HepG2 (cell line): ENCODE measurements around the gene MATN1. TPM values are rescaled to one million over a fixed set of nuclear protein-coding genes. Genes with fewer than 3 reads are reported as not detected.

Experiments used
- CBX2 ChIP-seq, 2 experiments: fragments of 200-600 bp in 1 of 2; sonication (generic); formaldehyde crosslinking in 1 of 2; IDR thresholded peaks; 2 replicates each; pipeline versions ENCODE4 v1.7.0 to v1.8.1; 2018 to 2022; ENCODE audit warnings: low read depth in 2 of 2, low read length in 1 of 2, mild to moderate bottlenecking in 1 of 2, missing genetic modification reagents in 1 of 2
- MED13 ChIP-seq: sonication (generic); formaldehyde crosslinking; IDR thresholded peaks from 2 replicates; pipeline ENCODE4 v1.5.0; 2020; ENCODE audit warnings: missing genetic modification reagents
- MIER3 ChIP-seq: IDR thresholded peaks from 2 replicates; pipeline ENCODE4 v1.6.1; 2016; ENCODE audit warnings: missing compliant biosample characterization, borderline replicate concordance
- NKX3-1 ChIP-seq: sonication (generic); formaldehyde crosslinking; IDR thresholded peaks from 2 replicates; pipeline ENCODE4 v1.5.0; 2020; ENCODE audit warnings: missing genetic modification reagents
- PRPF4 ChIP-seq: fragments of 200-400 bp; formaldehyde crosslinking; IDR thresholded peaks from 2 replicates; pipeline ENCODE4 v1.6.1; 2016; ENCODE audit warnings: low read length, low read depth; ENCODE audit not compliant: poor library complexity, severe bottlenecking
- ZNF557 ChIP-seq: sonication (generic); formaldehyde crosslinking; IDR thresholded peaks from 2 replicates; pipeline ENCODE4 v1.4.0; 2020; ENCODE audit warnings: missing genetic modification reagents
- ZNF577 ChIP-seq: sonication (generic); formaldehyde crosslinking; IDR thresholded peaks from 2 replicates; pipeline ENCODE4 v1.4.0; 2020; ENCODE audit warnings: mild to moderate bottlenecking, low read depth, missing genetic modification reagents, borderline replicate concordance
- ZNF652 ChIP-seq: IDR thresholded peaks from 2 replicates; pipeline ENCODE4 v1.6.1; 2016; ENCODE audit warnings: low read depth, borderline replicate concordance
- ZNF777 ChIP-seq: sonication (generic); formaldehyde crosslinking; IDR thresholded peaks from 2 replicates; pipeline ENCODE4 v1.4.0; 2020; ENCODE audit warnings: missing genetic modification reagents
- ZNF839 ChIP-seq: sonication (generic); formaldehyde crosslinking; IDR thresholded peaks from 2 replicates; pipeline ENCODE4 v1.4.0; 2020; ENCODE audit warnings: missing genetic modification reagents, mild to moderate bottlenecking, borderline replicate concordance
- ZSCAN12 ChIP-seq: sonication (generic); formaldehyde crosslinking; IDR thresholded peaks from 2 replicates; pipeline ENCODE4 v1.9.0; 2021; ENCODE audit warnings: mild to moderate bottlenecking, missing genetic modification reagents
- polyA plus RNA-seq, 8 experiments: library from polyadenylated mRNA; depleted of rRNA in 3 of 8; stranded (reverse) in 7 of 8; unstranded in 1 of 8; fragments of >200 nt; fragmentation: Illumina TruSeq in 4 of 8; extraction: Trizol in 4 of 8; gene quantifications; 2 replicates each; pipeline versions ENCODE4 v1.2.1 to v1.2.3, GENCODE V29; 2011 to 2016; ENCODE audit warnings: low read depth in 4 of 8, missing spikeins in 1 of 8, mixed read lengths in 1 of 8; ENCODE audit not compliant: insufficient read depth in 1 of 8
- total RNA-seq, 5 experiments: library from RNA; depleted of rRNA; stranded (reverse); fragments of >200 nt; fragmentation: Illumina TruSeq; extraction: Trizol; gene quantifications; 2 replicates each; pipeline ENCODE4 v1.2.3, GENCODE V29; 2016; ENCODE audit warnings: low read depth in 1 of 5
- TF ChIP-seq, protein P1 (sequence below): sonication (generic); formaldehyde crosslinking; IDR thresholded peaks from 2 replicates; pipeline ENCODE4 v1.5.0; 2020; ENCODE audit warnings: mild to moderate bottlenecking, missing genetic modification reagents
- TF ChIP-seq, protein P2 (sequence below): sonication (generic); formaldehyde crosslinking; conservative IDR thresholded peaks from 2 replicates; pipeline ENCODE4 v1.8.0; 2022; ENCODE audit warnings: low read depth, missing genetic modification reagents
- TF ChIP-seq, protein P3 (sequence below): sonication (generic); formaldehyde crosslinking; IDR thresholded peaks from 2 replicates; pipeline ENCODE4 v1.4.0; 2020; ENCODE audit warnings: missing genetic modification reagents, borderline replicate concordance
- TF ChIP-seq, protein P4 (sequence below): sonication (generic); formaldehyde crosslinking; IDR thresholded peaks from 2 replicates; pipeline ENCODE4 v1.8.1; 2023; ENCODE audit warnings: missing genetic modification reagents, inconsistent platforms, borderline replicate concordance
- TF ChIP-seq, protein P5 (sequence below): sonication (generic); formaldehyde crosslinking; IDR thresholded peaks from 2 replicates; pipeline ENCODE4 v1.4.0; 2020; ENCODE audit warnings: missing genetic modification reagents; ENCODE audit errors: not compliant biosample characterization
- TF ChIP-seq, protein P6 (sequence below): conservative IDR thresholded peaks from 2 replicates; pipeline ENCODE4 v1.6.1; 2018; ENCODE audit warnings: missing genetic modification reagents

Gene MATN1
- total and polyA plus RNA-seq, 2 of the 13 experiments (the other 11 are each of a cell fraction or from before 2014, with no cell fraction given) = 0.04 to 0.05 TPM

DNA sequence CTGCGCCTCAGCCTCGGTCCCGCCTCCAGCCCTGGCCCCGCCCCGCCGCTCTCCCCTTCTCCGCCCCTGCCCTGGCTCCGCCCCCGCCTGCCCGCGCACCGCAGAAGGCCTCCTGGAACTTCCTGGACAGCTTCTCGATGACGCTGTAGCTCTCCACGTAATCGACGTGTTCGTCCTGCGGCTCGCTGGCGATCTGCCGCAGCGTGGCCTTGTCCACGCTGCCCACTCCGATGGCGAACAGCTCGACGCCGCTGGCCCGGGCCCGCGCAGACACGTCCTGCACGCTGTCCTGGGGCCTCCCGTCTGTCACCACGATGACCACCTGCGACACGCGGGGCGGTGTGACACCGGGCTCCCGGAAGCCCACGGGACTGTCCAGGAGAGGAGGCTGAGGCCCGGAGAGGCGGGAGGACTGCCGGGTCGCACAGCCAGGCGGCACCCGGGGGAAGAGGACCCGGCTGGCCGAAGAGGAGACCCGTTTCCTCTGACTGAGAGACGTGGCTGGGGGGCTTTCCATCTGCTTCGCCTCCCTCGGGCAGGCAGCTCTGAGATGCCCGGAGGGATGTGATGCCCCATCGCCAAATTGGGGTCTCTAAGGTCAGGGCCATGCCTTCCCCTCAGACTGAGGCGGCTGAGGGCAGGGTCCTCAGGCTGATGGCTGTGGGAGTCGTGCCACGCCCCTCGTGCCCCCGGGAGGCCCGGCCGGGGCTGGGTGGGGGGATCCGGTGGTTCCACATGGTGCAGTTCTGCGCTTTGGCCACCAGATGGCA lies 4.6 kb downstream of the MATN1 start (continued):
- TF ChIP-seq CBX2 (IDR thresholded peaks at IDR 0.05; ENCODE audit: low read depth, low read length) (no peak), CBX2 (CRISPR knock-in tag; IDR thresholded peaks at IDR 0.05; ENCODE audit: low read depth) (no peak), MED13 (CRISPR knock-in tag) (no peak), ZNF557 (CRISPR knock-in tag) (no peak), ZNF777 (CRISPR knock-in tag) (peak; percentile 99), ZNF839 (CRISPR knock-in tag) (no peak), ZNF652 (no peak), NKX3-1 (peak; percentile 66; the same call in 1 of the 2 replicates), ZNF577 (CRISPR knock-in tag) (0 out of 2 replicates have a peak, but pooled peaks have one; percentile 42), MIER3 (CRISPR knock-in tag) (no peak), ZSCAN12 (CRISPR knock-in tag) (0 out of 2 replicates have a peak, but pooled peaks have one; percentile 68), PRPF4 (no peak)
- TF ChIP-seq, protein P1, sequence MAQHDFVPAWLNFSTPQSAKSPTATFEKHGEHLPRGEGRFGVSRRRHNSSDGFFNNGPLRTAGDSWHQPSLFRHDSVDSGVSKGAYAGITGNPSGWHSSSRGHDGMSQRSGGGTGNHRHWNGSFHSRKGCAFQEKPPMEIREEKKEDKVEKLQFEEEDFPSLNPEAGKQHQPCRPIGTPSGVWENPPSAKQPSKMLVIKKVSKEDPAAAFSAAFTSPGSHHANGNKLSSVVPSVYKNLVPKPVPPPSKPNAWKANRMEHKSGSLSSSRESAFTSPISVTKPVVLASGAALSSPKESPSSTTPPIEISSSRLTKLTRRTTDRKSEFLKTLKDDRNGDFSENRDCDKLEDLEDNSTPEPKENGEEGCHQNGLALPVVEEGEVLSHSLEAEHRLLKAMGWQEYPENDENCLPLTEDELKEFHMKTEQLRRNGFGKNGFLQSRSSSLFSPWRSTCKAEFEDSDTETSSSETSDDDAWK (CRISPR knock-in tag) = no peak
- TF ChIP-seq, protein P2, sequence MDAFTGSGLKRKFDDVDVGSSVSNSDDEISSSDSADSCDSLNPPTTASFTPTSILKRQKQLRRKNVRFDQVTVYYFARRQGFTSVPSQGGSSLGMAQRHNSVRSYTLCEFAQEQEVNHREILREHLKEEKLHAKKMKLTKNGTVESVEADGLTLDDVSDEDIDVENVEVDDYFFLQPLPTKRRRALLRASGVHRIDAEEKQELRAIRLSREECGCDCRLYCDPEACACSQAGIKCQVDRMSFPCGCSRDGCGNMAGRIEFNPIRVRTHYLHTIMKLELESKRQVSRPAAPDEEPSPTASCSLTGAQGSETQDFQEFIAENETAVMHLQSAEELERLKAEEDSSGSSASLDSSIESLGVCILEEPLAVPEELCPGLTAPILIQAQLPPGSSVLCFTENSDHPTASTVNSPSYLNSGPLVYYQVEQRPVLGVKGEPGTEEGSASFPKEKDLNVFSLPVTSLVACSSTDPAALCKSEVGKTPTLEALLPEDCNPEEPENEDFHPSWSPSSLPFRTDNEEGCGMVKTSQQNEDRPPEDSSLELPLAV (CRISPR knock-in tag) = no peak
- TF ChIP-seq, protein P3, sequence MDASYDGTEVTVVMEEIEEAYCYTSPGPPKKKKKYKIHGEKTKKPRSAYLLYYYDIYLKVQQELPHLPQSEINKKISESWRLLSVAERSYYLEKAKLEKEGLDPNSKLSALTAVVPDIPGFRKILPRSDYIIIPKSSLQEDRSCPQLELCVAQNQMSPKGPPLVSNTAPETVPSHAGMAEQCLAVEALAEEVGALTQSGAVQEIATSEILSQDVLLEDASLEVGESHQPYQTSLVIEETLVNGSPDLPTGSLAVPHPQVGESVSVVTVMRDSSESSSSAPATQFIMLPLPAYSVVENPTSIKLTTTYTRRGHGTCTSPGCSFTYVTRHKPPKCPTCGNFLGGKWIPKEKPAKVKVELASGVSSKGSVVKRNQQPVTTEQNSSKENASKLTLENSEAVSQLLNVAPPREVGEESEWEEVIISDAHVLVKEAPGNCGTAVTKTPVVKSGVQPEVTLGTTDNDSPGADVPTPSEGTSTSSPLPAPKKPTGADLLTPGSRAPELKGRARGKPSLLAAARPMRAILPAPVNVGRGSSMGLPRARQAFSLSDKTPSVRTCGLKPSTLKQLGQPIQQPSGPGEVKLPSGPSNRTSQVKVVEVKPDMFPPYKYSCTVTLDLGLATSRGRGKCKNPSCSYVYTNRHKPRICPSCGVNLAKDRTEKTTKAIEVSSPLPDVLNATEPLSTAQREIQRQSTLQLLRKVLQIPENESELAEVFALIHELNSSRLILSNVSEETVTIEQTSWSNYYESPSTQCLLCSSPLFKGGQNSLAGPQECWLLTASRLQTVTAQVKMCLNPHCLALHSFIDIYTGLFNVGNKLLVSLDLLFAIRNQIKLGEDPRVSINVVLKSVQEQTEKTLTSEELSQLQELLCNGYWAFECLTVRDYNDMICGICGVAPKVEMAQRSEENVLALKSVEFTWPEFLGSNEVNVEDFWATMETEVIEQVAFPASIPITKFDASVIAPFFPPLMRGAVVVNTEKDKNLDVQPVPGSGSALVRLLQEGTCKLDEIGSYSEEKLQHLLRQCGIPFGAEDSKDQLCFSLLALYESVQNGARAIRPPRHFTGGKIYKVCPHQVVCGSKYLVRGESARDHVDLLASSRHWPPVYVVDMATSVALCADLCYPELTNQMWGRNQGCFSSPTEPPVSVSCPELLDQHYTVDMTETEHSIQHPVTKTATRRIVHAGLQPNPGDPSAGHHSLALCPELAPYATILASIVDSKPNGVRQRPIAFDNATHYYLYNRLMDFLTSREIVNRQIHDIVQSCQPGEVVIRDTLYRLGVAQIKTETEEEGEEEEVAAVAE (CRISPR knock-in tag) = peak; percentile 71; the same call in 1 of the 2 replicates
- TF ChIP-seq, protein P4, sequence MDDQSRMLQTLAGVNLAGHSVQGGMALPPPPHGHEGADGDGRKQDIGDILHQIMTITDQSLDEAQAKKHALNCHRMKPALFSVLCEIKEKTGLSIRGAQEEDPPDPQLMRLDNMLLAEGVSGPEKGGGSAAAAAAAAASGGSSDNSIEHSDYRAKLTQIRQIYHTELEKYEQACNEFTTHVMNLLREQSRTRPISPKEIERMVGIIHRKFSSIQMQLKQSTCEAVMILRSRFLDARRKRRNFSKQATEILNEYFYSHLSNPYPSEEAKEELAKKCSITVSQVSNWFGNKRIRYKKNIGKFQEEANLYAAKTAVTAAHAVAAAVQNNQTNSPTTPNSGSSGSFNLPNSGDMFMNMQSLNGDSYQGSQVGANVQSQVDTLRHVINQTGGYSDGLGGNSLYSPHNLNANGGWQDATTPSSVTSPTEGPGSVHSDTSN (CRISPR knock-in tag) = no peak
- TF ChIP-seq, protein P5, sequence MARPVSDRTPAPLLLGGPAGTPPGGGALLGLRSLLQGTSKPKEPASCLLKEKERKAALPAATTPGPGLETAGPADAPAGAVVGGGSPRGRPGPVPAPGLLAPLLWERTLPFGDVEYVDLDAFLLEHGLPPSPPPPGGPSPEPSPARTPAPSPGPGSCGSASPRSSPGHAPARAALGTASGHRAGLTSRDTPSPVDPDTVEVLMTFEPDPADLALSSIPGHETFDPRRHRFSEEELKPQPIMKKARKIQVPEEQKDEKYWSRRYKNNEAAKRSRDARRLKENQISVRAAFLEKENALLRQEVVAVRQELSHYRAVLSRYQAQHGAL = peak; percentile 72
- TF ChIP-seq, protein P6, sequence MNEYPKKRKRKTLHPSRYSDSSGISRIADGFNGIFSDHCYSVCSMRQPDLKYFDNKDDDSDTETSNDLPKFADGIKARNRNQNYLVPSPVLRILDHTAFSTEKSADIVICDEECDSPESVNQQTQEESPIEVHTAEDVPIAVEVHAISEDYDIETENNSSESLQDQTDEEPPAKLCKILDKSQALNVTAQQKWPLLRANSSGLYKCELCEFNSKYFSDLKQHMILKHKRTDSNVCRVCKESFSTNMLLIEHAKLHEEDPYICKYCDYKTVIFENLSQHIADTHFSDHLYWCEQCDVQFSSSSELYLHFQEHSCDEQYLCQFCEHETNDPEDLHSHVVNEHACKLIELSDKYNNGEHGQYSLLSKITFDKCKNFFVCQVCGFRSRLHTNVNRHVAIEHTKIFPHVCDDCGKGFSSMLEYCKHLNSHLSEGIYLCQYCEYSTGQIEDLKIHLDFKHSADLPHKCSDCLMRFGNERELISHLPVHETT (CRISPR knock-in tag) = 0 out of 2 replicates have a peak, but pooled peaks have one; percentile 11
